H9 (cell line): Measurements from ENCODE around the gene NDRG2. TPM values are rescaled to one million over a fixed set of nuclear protein-coding genes. Genes with fewer than 3 reads are reported as not detected.
A peak's percentile ranks its signal among the peaks of the same experiment; 100 is the strongest.

Source experiments
- DNase-seq: peaks from one replicate; pipeline ENCODE4 v3.0.0-alpha.2; 2017
- H2AFZ ChIP-seq: one replicate; pipeline ENCODE4 v1.6.1; 2013; ENCODE audit warnings: mild to moderate bottlenecking, low read length, control low read depth, moderate library complexity
- H2AK5ac ChIP-seq: 2 replicates; pipeline ENCODE4 v1.6.1; 2013; ENCODE audit warnings: low read length, control low read depth, mixed read lengths; ENCODE audit not compliant: insufficient read length
- H2BK120ac ChIP-seq: one replicate; pipeline ENCODE4 v1.6.1; 2013; ENCODE audit warnings: low read depth, mild to moderate bottlenecking, low read length, control low read depth, inconsistent platforms; ENCODE audit not compliant: poor library complexity, severe bottlenecking
- H2BK12ac ChIP-seq: 2 replicates; pipeline ENCODE4 v1.6.1; 2013; ENCODE audit warnings: low read length, control low read depth, mixed read lengths, low read depth; ENCODE audit not compliant: insufficient read length
- H2BK15ac ChIP-seq: 2 replicates; pipeline ENCODE4 v1.6.1; 2013; ENCODE audit warnings: low read depth, low read length, control low read depth
- H2BK20ac ChIP-seq: one replicate; pipeline ENCODE4 v1.6.1; 2013; ENCODE audit warnings: low read depth, mild to moderate bottlenecking, low read length, control low read depth, inconsistent platforms; ENCODE audit not compliant: poor library complexity, severe bottlenecking
- H2BK5ac ChIP-seq: 2 replicates; pipeline ENCODE4 v1.6.1; 2013; ENCODE audit warnings: low read length, control low read depth, mixed read lengths; ENCODE audit not compliant: insufficient read length
- H3K14ac ChIP-seq: 2 replicates; pipeline ENCODE4 v1.6.1; 2013; ENCODE audit warnings: low read length, control low read depth; ENCODE audit not compliant: insufficient read depth
- H3K18ac ChIP-seq: 2 replicates; pipeline ENCODE4 v1.6.1; 2013; ENCODE audit warnings: low read depth, mild to moderate bottlenecking, mixed read lengths, low read length, control low read depth; ENCODE audit not compliant: insufficient read length
- H3K23ac ChIP-seq: 2 replicates; pipeline ENCODE4 v1.6.1; 2013; ENCODE audit warnings: low read length, control low read depth, mixed read lengths, low read depth; ENCODE audit not compliant: insufficient read length
- H3K23me2 ChIP-seq: 2 replicates; pipeline ENCODE4 v1.6.1; 2013; ENCODE audit warnings: low read depth, mild to moderate bottlenecking, mixed read lengths, low read length, control low read depth; ENCODE audit not compliant: insufficient read length, poor library complexity, severe bottlenecking
- H3K27ac ChIP-seq: 2 replicates; pipeline ENCODE4 v1.5.1; 2013; ENCODE audit warnings: low read length, control low read depth, mixed read lengths, low read depth; ENCODE audit not compliant: insufficient read length
- H3K27me3 ChIP-seq: 2 replicates; pipeline ENCODE4 v1.6.1; 2013; ENCODE audit warnings: low read length, control low read depth, inconsistent platforms; ENCODE audit not compliant: insufficient read depth
- H3K4ac ChIP-seq: 2 replicates; pipeline ENCODE4 v1.6.1; 2013; ENCODE audit warnings: low read depth, mild to moderate bottlenecking, control low read depth, inconsistent platforms, low read length, moderate library complexity
- H3K4me1 ChIP-seq: 2 replicates; pipeline ENCODE4 v1.6.1; 2013; ENCODE audit warnings: low read length, control low read depth, inconsistent platforms; ENCODE audit not compliant: insufficient read depth
- H3K4me2 ChIP-seq: 2 replicates; pipeline ENCODE4 v1.6.1; 2013; ENCODE audit warnings: low read length, control low read depth, mixed read lengths; ENCODE audit not compliant: insufficient read length, insufficient read depth
- H3K56ac ChIP-seq: 2 replicates; pipeline ENCODE4 v1.6.1; 2013; ENCODE audit warnings: low read depth, mild to moderate bottlenecking, mixed read lengths, low read length, control low read depth; ENCODE audit not compliant: insufficient read length
- H3K79me1 ChIP-seq: 2 replicates; pipeline ENCODE4 v1.6.1; 2013; ENCODE audit warnings: low read depth, mild to moderate bottlenecking, moderate library complexity, low read length, control low read depth, inconsistent platforms; ENCODE audit not compliant: insufficient read depth, poor library complexity, severe bottlenecking
- H3K79me2 ChIP-seq: 2 replicates; pipeline ENCODE4 v1.6.1; 2013; ENCODE audit warnings: low read length, control low read depth, inconsistent platforms; ENCODE audit not compliant: insufficient read depth
- H3K9ac ChIP-seq: 2 replicates; pipeline ENCODE4 v1.6.1; 2013; ENCODE audit warnings: low read length, control low read depth, mixed read lengths; ENCODE audit not compliant: insufficient read length; ENCODE audit errors: extremely low read depth
- H3K9me3 ChIP-seq: one replicate; pipeline ENCODE4 v1.6.1; 2013; ENCODE audit warnings: low read depth, low read length, inconsistent platforms; ENCODE audit not compliant: control insufficient read depth
- H3T11ph ChIP-seq: one replicate; pipeline ENCODE4 v1.6.1; 2013; ENCODE audit warnings: mild to moderate bottlenecking, low read length, control low read depth, inconsistent platforms
- H4K20me1 ChIP-seq: one replicate; pipeline ENCODE4 v1.6.1; 2013; ENCODE audit not compliant: control insufficient read depth, insufficient read length, insufficient read depth
- H4K5ac ChIP-seq: 2 replicates; pipeline ENCODE4 v1.6.1; 2013; ENCODE audit warnings: low read depth, mild to moderate bottlenecking, mixed read lengths, low read length, control low read depth; ENCODE audit not compliant: insufficient read length
- H4K8ac ChIP-seq: replicated peaks from 2 replicates; pipeline ENCODE4 v1.6.1; 2013; ENCODE audit warnings: low read length, control low read depth, mixed read lengths, low read depth; ENCODE audit not compliant: insufficient read length
- H4K91ac ChIP-seq: 2 replicates; pipeline ENCODE4 v1.6.1; 2013; ENCODE audit warnings: low read depth, mild to moderate bottlenecking, moderate library complexity, mixed read lengths, low read length, control low read depth; ENCODE audit not compliant: insufficient read length
- H3K27ac Mint-ChIP-seq, 3 experiments: 2 replicates in 2 of 3; 3 replicates in 1 of 3; pipeline ENCODE4 v1.8.0; 2020 to 2021; ENCODE audit warnings: mixed read lengths in 3 of 3, mild to moderate bottlenecking in 1 of 3, moderate library complexity in 1 of 3
- H3K27me3 Mint-ChIP-seq: 2 replicates; pipeline ENCODE4 v1.8.0; 2021; ENCODE audit warnings: low read depth, mild to moderate bottlenecking, moderate library complexity, mixed read lengths
- H3K36me3 Mint-ChIP-seq, 3 experiments: 2 replicates in 2 of 3; 3 replicates in 1 of 3; pipeline ENCODE4 v1.8.0; 2020 to 2021; ENCODE audit warnings: low read depth in 3 of 3, mixed read lengths in 3 of 3; ENCODE audit not compliant: insufficient read depth in 1 of 3
- H3K4me1 Mint-ChIP-seq, 2 experiments: 2 replicates each; pipeline ENCODE4 v1.8.0; 2020; ENCODE audit warnings: mixed read lengths in 2 of 2
- H3K4me3 Mint-ChIP-seq, 2 experiments: 2 replicates in 1 of 2; 3 replicates in 1 of 2; pipeline ENCODE4 v1.8.0; 2020 to 2021; ENCODE audit warnings: mild to moderate bottlenecking in 2 of 2, mixed read lengths in 2 of 2, moderate library complexity in 1 of 2
- H3K9me3 Mint-ChIP-seq, 2 experiments: 2 replicates in 1 of 2; 3 replicates in 1 of 2; pipeline ENCODE4 v1.8.0; 2020; ENCODE audit warnings: mild to moderate bottlenecking in 2 of 2, mixed read lengths in 2 of 2, moderate library complexity in 1 of 2
- CTCF ChIP-seq: fragments of 200-600 bp; sonication (generic); conservative IDR thresholded peaks from 3 replicates; pipeline ENCODE4 v1.8.0; 2021; ENCODE audit warnings: antibody characterized with exemption, mild to moderate bottlenecking
- WGBS: extraction: QIAGEN DNeasy Blood & Tissue Kit; methylation state at CpG from one replicate; pipeline ENCODE4 v1.1.7; 2013; ENCODE audit warnings: missing lambda C conversion rate, low lambda C conversion rate, mixed read lengths; ENCODE audit not compliant: insufficient read length; ENCODE audit errors: extremely low coverage; 5-methylcytosine and 5-hydroxymethylcytosine counted together
- total RNA-seq: library from RNA; stranded (reverse); gene quantifications from 2 replicates; pipeline ENCODE4 v1.2.1, GENCODE V29; 2021

Gene NDRG2
- total RNA-seq, 1 experiment from 2014 or later, result 20.6 TPM

- H3K27ac Mint-ChIP-seq, result no peak overlapping the region
- Histone ChIP-seq H3K4me1 (peaks cover 4% of the 10 kb centered on the region; the same call in 1 of the 2 replicates), H2BK120ac (no peak overlapping the region), H3K18ac (no peak overlapping the region), H4K91ac (no peak overlapping the region), H4K20me1 (no peaks in the 10 kb centered on the region), H3K4me2 (peak overlapping the region; percentile 69), H2BK15ac (no peak overlapping the region), H3K9ac (peak overlapping the region; percentile 1), H3K23me2 (peaks cover 12% of the 10 kb centered on the region), H3K9me3 (no peaks in the 10 kb centered on the region), H3K27ac (no peak overlapping the region), H2BK12ac (no peak overlapping the region), H3K4ac (no peak overlapping the region), H2AFZ (no peak overlapping the region), H2AK5ac (no peak overlapping the region), H3T11ph (no peak overlapping the region), H3K79me2 (no peaks in the 10 kb centered on the region), H3K23ac (no peak overlapping the region), H3K79me1 (no peaks in the 10 kb centered on the region), H4K5ac (no peak overlapping the region), H3K27me3 (peaks cover 8% of the 10 kb centered on the region; the same call in 1 of the 2 replicates), H2BK5ac (no peak overlapping the region), H3K56ac (no peak overlapping the region), H2BK20ac (no peak overlapping the region), H4K8ac (no peak overlapping the region), H3K14ac (no peak overlapping the region)
- TF ChIP-seq CTCF, result no peak
- no peak for DNase-seq
- H3K4me1 Mint-ChIP-seq, result peaks cover 35 to 41% of the 10 kb centered on the region in 2 experiments
- H3K4me3 Mint-ChIP-seq, result peak overlapping the region; percentile 81 to 96
- H3K36me3 Mint-ChIP-seq, result peaks cover 6 to 21% (median 6%) of the 10 kb centered on the region in 3 experiments; a peak in 3 of 7 replicates
- no peaks in the 10 kb centered on the region for H3K9me3 Mint-ChIP-seq
- peaks cover 55% of the 10 kb centered on the region for H3K27me3 Mint-ChIP-seq
- no CpG with 5 or more reads among the region's 17 CpGs for WGBS
Measured at GRCh38 chr14:21023817-21024584, 860 bp downstream of the NDRG2 start.
